HG02870 (cell line): ENCODE measurements around the gene CHPF2.

Experiments used
- ATAC-seq: cut with Tn5 transposase; IDR thresholded peaks from one replicate; pipeline ENCODE4 v1.9.1; 2021; ENCODE audit warnings: mild to moderate bottlenecking, moderate library complexity; ENCODE audit not compliant: unreplicated experiment

CHPF2 gene, protein sequence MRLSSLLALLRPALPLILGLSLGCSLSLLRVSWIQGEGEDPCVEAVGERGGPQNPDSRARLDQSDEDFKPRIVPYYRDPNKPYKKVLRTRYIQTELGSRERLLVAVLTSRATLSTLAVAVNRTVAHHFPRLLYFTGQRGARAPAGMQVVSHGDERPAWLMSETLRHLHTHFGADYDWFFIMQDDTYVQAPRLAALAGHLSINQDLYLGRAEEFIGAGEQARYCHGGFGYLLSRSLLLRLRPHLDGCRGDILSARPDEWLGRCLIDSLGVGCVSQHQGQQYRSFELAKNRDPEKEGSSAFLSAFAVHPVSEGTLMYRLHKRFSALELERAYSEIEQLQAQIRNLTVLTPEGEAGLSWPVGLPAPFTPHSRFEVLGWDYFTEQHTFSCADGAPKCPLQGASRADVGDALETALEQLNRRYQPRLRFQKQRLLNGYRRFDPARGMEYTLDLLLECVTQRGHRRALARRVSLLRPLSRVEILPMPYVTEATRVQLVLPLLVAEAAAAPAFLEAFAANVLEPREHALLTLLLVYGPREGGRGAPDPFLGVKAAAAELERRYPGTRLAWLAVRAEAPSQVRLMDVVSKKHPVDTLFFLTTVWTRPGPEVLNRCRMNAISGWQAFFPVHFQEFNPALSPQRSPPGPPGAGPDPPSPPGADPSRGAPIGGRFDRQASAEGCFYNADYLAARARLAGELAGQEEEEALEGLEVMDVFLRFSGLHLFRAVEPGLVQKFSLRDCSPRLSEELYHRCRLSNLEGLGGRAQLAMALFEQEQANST

DNA sequence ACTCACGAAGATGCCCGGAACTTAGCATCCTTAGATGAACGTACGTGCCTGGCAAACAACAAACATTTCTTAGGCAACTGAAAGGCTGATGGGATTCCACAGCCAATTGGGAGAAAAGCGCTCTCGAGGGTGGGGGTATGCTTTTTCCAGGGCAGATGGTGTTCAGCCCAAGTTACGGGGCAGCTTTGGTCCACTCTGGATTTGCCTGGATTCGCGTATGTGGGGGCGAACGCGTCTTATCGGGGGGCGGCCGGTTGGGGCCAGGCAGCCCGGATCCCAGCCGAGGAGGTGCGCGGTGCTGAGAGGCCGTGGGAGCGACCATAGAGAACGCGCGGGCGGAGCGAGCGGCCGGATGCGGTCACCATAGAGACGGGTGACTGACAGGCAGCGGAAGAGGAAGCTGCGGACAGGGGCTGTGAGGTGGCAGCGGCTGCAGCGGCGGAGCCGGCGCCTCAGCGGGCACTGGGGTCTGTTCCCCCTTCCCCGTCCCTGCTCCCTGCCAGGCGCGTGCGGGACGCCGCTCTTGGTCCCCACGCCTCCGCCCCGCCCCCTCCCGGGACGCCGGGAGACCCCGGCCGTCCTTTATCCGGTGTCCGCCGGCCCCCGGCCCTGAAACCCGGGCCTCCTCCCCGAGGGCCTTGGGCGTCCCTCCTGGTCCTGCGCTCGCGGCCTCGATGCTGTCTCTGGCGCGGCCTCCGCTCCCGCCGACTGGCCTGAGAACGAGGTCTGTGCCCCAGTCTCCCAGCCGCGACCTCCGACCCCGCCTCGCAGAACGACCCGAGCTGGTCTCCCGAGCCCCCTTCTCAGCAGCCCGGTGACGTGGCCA, at the start of gene CHPF2:
Gene CHPF2 (plus strand): TSS at position 393 of the 826 bp plus-strand sequence. CDS start 1,529 bp downstream, outside the sequence.
- peak; percentile 96 for ATAC-seq

DNA sequence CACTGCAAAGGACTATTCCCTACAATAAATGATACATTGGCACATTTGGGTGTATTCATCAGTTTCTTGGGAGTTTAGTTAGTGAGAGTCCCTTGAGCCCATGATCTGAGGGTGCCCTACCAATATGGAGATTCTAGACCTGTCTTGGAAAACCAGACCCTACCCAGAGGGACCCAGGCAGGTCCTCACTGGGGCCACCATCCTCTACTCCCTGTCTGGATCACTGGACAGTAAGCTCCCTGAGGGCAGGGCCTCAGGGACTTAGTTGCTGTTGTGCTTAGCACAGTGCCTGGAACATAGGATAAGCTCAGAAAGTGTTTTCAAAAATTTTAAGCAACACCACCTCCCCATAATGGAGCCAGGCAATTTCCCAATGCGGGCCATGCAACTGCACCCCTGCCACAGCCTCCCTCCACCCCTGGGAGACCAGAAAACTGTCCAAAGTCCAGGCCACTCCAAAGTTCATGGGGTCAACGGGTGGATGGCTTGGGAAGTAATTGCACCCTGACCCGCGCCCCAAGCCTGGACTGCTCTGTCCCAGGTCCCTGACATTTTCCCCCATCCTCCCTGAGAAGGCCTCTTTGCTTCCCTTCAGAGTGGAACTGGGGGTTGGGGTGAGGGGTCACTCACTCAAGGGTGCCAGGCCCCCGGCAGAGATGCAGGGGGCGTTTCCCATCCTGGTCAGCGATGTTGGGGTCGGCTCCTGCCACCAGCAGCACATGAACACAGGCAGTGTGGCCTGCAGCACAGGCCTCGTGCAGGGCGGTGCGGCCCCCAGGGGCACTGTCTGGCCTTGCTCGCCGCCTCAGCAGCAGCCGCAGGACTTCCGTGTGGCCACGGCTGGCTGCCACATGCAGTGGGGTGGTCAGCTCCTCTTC, 46.3 kb upstream of the CHPF2 start:
- no peak for ATAC-seq

- ATAC-seq: no peak
Observed at GRCh38 chr7:151186640-151187408, 45.5 kb upstream of the CHPF2 start, which contains the start of gene ASB10. Gene ASB10 (minus strand): TSS chr7:151187250. CDS start chr7:151187130, 120 bp downstream.

- ATAC-seq: no peak
Observed at GRCh38 chr7:151187409-151188251, 44.7 kb upstream of the CHPF2 start.

DNA sequence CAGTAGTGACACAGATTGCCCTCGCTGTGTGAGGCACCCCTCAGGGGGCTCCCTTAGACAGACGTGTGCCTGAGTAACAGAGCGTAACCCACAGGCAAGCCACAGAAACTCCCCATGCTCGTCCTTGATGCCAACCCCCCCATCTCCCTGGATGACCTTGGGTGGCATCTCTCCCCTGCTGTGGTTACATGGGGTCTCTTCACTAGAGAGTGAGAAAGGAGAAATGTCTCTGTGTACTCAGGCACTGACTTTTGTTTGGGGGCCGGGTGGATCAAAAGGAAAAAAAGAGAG, 44.1 kb upstream of the CHPF2 start:
- ATAC-seq: no peak

DNA sequence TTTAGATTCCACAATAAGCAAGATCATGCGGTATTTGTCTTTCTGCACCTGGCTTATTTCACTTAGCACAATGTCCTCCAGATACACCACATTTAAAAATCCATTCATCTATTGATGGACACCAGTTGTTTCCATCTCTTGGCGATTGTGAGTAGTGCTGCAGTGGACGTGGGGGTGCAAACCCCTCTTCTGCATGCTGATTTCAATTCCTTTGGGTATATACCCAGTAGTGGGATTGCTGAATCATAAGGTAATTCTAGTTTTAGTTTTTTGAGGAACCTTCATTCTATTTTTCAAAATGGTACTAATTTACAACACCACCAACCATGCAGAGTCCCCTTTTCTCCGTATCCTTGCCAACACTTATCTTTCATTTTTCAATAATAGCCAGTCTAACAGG, 43.2 kb upstream of the CHPF2 start:
- no peak for ATAC-seq

GRCh38 chr7:151191544-151191943, 40.7 kb upstream of the CHPF2 start:
- ATAC-seq: no peak

DNA sequence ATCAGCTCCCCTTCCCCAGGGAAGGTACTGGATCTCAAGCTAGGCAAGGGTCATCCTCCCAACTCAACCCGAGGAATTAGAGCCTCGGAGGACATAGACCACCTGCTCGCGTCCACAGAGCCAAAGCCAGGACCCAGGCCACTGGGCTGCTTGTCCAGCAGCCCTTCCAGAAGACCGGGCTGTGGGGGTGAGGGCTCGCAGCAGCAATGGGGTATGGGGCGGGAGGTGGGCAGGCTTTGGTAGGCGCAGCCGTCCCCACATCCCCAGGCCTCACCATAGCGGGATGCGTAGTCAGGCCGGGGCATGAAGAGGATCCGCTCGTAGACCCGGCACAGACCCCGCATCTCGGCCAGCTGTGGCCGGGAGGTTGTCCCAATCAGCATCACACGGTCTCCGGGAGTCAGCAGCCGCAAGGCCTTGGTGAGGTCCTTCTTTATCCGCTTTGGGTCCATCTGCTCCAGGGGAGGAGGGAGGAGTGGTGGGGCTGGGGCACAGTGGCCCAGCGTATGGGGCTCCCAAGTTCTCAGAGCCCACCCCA, 40.2 kb upstream of the CHPF2 start:
- ATAC-seq: no peak

GRCh38 chr7:151193203-151193978, 38.9 kb upstream of the CHPF2 start:
- no peak for ATAC-seq

- ATAC-seq: no peak
Observed at GRCh38 chr7:151194188-151194587, 38.1 kb upstream of the CHPF2 start.

DNA sequence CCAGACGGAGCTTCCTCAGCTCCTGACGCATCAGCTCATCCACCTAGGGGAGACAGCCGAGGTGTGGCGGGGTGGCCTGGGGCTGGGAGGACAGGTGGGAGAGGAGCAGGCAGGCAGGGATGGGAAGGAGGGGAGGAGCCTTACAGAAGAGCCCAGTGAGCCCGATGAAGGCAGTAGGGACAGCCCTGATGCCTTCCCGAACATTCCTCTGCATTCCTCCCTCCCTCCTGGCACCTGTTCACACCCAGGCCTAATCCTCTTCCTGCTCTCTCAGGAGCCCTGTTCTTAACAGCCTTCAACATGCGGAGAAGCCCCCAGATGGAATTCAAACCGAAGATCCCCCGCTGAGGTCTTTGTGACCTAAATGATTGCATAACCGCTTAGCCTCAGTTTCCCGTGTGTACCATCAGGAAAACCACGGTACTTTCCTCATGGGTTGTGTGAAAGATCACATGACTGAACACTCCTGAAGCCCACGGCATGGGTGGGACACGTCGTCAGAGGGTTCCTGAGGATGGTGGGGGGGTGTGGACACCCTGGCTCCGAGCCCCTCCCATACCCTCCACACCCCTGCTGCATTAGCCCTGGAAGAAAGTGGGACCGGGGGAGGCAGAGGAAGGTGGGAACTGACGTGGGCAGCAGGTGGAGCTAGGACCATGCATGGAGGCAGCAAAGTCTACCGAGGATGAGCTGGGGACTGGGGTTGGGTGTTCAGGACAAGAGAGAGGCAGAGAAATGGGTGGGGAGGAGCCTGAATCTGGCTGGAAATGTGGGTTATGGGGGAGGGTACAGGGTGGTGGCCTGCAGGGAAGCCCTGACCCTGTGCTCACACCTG, 36.5 kb upstream of the CHPF2 start:
- ATAC-seq: no peak

DNA sequence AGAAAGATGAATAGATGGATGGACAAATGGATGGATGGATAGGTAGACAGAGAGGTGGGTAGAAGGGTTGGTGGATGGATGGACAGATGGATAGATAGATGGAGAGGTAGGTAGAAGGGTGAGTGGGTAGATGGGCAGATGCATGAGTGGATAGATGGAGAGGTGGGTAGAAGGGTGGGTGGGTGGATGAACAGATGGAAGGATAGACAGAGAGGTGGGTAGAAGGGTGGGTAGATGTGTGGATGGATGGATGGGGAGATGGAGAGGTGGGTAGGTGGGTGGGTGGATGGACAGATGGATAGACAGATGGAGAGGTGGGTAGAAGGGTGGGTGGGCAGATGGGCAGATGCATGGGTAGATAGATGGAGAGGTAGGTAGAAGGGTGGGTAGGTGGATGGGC, 34.4 kb upstream of the CHPF2 start:
- ATAC-seq: no peak

DNA sequence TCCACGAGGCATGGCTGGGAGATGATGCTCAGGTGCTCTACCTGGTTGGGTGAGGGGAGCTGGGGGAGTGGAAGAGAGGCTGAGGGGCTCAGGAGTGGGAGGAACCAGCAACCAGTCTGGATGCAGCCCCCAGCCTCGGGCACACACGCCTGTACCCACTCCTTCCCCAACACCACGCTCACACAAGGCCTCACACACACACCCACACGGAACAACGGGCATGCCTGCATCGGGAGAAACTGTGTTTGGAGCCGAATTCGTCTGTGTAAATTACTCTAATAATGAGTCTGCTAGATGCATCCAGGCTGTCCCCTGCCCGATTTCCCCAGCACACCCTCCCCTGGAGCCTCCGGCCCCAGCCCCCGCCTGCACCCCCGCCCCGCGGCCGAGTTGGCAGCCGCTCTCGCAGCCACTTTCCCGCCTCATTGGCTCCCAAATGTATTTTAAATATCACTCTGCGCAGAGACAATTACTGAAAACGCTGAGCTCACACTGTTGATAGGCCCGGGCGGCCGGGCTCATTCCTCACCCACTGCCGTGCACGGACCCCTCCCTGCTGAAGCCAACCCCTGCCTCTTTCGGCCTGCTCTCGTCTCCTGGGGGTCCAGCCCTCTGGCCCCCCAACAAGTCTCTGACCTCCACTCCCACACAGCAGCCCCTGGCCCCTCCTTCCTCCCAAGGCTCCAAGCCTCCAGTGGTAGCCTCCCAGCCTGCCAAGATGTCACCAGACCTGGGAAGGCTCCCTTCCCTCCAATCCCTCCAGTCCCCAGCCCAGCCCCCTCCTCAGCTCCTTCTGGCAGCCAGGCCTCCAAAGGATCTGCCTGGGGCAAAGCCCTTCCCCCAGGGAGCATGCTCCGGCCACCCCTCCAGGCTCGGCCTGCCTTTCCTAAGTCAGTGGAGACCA, 33.1 kb upstream of the CHPF2 start:
- no peak for ATAC-seq

DNA sequence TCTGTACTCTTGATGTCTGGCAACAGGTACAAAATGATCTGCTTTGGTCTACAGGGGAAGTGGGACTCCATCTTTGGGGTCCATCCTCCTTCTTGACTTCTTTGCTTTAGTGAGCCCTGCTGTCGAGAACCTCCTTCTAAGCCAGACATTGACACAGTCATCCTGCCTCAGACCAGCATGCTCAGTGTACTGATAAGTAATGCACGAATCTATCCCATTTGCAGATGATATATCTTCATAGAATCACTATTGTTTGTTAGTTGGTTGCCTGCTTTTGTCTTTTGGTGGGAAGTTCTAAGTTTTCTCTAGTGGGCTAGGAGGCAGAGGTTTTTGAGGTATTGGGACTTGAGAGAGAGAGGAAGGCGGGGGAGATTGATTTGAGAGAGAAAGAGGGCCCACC, 30.9 kb upstream of the CHPF2 start:
- ATAC-seq: no peak

- ATAC-seq: no peak
Observed at GRCh38 chr7:151201751-151202150, 30.5 kb upstream of the CHPF2 start.

DNA sequence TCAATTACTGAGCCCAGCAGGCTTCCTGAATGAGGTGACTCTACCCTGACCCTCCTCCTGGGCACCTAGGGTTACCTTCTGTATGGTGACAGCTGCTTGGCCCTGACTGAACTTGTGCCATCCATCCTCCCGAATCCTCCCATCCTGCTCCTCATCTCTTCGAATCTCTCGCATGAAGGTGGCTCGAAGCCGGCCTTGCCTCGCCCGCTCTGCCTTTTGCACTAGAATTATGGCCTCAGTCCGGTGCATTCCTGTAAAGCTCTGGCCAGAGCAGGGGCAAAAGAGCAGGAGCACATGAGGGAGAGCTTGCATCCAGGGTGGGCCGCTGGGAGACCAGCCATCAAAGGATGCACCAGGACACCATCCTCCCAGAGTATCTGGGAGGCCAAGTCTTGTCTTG, 29.4 kb upstream of the CHPF2 start:
- no peak for ATAC-seq
